Measurements from ENCODE around the gene RB1.

DNA sequence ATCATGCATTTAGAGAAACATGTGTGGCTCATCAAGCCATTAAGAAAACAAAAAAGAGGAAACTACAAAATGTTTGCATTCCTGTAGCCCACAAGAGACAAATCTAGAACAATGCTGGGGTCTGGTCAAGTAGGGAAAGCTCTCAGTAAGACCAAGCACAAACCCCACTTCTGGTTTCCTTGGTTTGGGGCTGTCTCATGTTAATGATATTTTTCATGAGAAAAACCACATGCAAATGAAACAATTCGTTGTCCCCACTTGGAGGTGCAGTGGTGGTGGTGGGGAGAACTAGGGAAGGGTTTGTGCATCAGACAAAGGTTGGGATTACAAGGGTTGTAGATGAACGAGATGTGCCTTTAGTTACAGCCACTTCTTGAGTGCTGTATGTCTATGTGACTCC is 7.0 kb upstream of the RB1 start:
- TF ChIP-seq, protein P1, sequence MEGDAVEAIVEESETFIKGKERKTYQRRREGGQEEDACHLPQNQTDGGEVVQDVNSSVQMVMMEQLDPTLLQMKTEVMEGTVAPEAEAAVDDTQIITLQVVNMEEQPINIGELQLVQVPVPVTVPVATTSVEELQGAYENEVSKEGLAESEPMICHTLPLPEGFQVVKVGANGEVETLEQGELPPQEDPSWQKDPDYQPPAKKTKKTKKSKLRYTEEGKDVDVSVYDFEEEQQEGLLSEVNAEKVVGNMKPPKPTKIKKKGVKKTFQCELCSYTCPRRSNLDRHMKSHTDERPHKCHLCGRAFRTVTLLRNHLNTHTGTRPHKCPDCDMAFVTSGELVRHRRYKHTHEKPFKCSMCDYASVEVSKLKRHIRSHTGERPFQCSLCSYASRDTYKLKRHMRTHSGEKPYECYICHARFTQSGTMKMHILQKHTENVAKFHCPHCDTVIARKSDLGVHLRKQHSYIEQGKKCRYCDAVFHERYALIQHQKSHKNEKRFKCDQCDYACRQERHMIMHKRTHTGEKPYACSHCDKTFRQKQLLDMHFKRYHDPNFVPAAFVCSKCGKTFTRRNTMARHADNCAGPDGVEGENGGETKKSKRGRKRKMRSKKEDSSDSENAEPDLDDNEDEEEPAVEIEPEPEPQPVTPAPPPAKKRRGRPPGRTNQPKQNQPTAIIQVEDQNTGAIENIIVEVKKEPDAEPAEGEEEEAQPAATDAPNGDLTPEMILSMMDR (IDR thresholded peaks at IDR 0.05) = no peak
- TF ChIP-seq POLR2AphosphoS5 (IDR thresholded peaks at IDR 0.05) (no peak), POLR2A (IDR thresholded peaks at IDR 0.05) (no peak)
